ENCODE measurements around the gene XPO4. TPM values are rescaled to one million over a fixed set of nuclear protein-coding genes. Genes with fewer than 3 reads are reported as not detected.

Gene XPO4
- total RNA-seq, 1 donor from 2014 or later: 27.4 TPM

GRCh38 chr13:20801707-20802106 is 100.8 kb downstream of the XPO4 start:
- H3K4me1 Mint-ChIP-seq: peaks cover 26% of the 10 kb centered on the region
- no peaks in the 10 kb centered on the region for H3K9me3 Mint-ChIP-seq
- ChIA-PET CTCF (no interaction called here), POLR2A (no interaction called here)
- intact Hi-C loops (cut with micrococcal nuclease): no loop called here
- ATAC-seq (ENCODE audit: low read depth) (no peak), DNase-seq (no peak)
- H3K27me3 Mint-ChIP-seq: no peaks in the 10 kb centered on the region
- TF ChIP-seq CTCF (IDR thresholded peaks at IDR 0.05): no peak
- no peak overlapping the region for H3K4me3 Mint-ChIP-seq
- H3K27ac Mint-ChIP-seq: no peak overlapping the region
- peaks cover 70% of the 10 kb centered on the region for H3K36me3 Mint-ChIP-seq (ENCODE audit: low read depth)

GRCh38 chr13:20799726-20800416 is 102.7 kb downstream of the XPO4 start:
- no peak for TF ChIP-seq CTCF (IDR thresholded peaks at IDR 0.05)
- H3K27ac Mint-ChIP-seq: no peak overlapping the region
- H3K4me1 Mint-ChIP-seq: peaks cover 27% of the 10 kb centered on the region
- DNase-seq (no peak), ATAC-seq (ENCODE audit: low read depth) (no peak)
- intact Hi-C loops (cut with micrococcal nuclease): no loop called here
- CTCF ChIA-PET: no interaction called here
- H3K4me3 Mint-ChIP-seq: no peak overlapping the region
- H3K36me3 Mint-ChIP-seq (ENCODE audit: low read depth): peaks cover 73% of the 10 kb centered on the region
- no peaks in the 10 kb centered on the region for H3K9me3 Mint-ChIP-seq
- H3K27me3 Mint-ChIP-seq: no peaks in the 10 kb centered on the region
- POLR2A ChIA-PET: no interaction called here

GRCh38 chr13:20798027-20798426 is 104.5 kb downstream of the XPO4 start:
- H3K36me3 Mint-ChIP-seq (ENCODE audit: low read depth): peaks cover 80% of the 10 kb centered on the region
- no peak for DNase-seq
- peak overlapping the region; percentile 66 for H3K27ac Mint-ChIP-seq

GRCh38 chr13:20796791-20797508 is 105.6 kb downstream of the XPO4 start:
- ATAC-seq (ENCODE audit: low read depth) (no peak), DNase-seq (no peak)
- H3K27ac Mint-ChIP-seq: peak overlapping the region; percentile 30
- intact Hi-C loops (cut with micrococcal nuclease): no loop called here
- peaks cover 21% of the 10 kb centered on the region for H3K4me1 Mint-ChIP-seq
- CTCF ChIA-PET: interaction anchor here (1.3 kb wide), 1 partner anchor 32 kb away, joined by 3 read pairs; no protein-coding TSS in a partner anchor
- no peaks in the 10 kb centered on the region for H3K27me3 Mint-ChIP-seq
- H3K36me3 Mint-ChIP-seq (ENCODE audit: low read depth): peaks cover 76% of the 10 kb centered on the region
- no peaks in the 10 kb centered on the region for H3K9me3 Mint-ChIP-seq
- H3K4me3 Mint-ChIP-seq: no peak overlapping the region
- no peak for TF ChIP-seq CTCF (IDR thresholded peaks at IDR 0.05)
- POLR2A ChIA-PET: no interaction called here

More at GRCh38 chr13:20798027-20798426, 104.5 kb downstream of the XPO4 start:
- intact Hi-C loops (cut with micrococcal nuclease): no loop called here
- TF ChIP-seq CTCF (IDR thresholded peaks at IDR 0.05): no peak
- Mint-ChIP-seq H3K27me3 (no peaks in the 10 kb centered on the region), H3K9me3 (no peaks in the 10 kb centered on the region), H3K4me3 (no peak overlapping the region), H3K4me1 (peaks cover 22% of the 10 kb centered on the region)
- ChIA-PET POLR2A (no interaction called here), CTCF (no interaction called here)
- ATAC-seq (ENCODE audit: low read depth): peak; percentile 73

GRCh38 chr13:20789665-20790064 is 112.9 kb downstream of the XPO4 start:
- intact Hi-C loops (cut with micrococcal nuclease): no loop called here
- DNase-seq (no peak), ATAC-seq (ENCODE audit: low read depth) (no peak)
- TF ChIP-seq CTCF (IDR thresholded peaks at IDR 0.05): no peak
- peaks cover 7% of the 10 kb centered on the region for H3K4me1 Mint-ChIP-seq
- H3K27ac Mint-ChIP-seq: no peak overlapping the region
- no peaks in the 10 kb centered on the region for H3K9me3 Mint-ChIP-seq
- CTCF ChIA-PET: no interaction called here
- H3K4me3 Mint-ChIP-seq: no peak overlapping the region
- H3K36me3 Mint-ChIP-seq (ENCODE audit: low read depth): peaks cover 66% of the 10 kb centered on the region
- POLR2A ChIA-PET: no interaction called here
- H3K27me3 Mint-ChIP-seq: no peaks in the 10 kb centered on the region
